Stimulated activated CD4-positive, alpha-beta T cell treated with anti-CD3 and anti-CD28 coated beads, Interleukin-4, amount 100 ng/mL, for 4 hours (primary cell): ENCODE data around the gene ANKRD40.
"Not testable (repeated sequence)": the region's sequence is repeated elsewhere in the genome, so short reads cannot be mapped to it uniquely, and the experiment has no call there.

Experiments
- DNase-seq, 2 experiments: peaks; one replicate each; pipeline ENCODE4 v3.0.0-alpha.2; 2020

Gene ANKRD40

DNA sequence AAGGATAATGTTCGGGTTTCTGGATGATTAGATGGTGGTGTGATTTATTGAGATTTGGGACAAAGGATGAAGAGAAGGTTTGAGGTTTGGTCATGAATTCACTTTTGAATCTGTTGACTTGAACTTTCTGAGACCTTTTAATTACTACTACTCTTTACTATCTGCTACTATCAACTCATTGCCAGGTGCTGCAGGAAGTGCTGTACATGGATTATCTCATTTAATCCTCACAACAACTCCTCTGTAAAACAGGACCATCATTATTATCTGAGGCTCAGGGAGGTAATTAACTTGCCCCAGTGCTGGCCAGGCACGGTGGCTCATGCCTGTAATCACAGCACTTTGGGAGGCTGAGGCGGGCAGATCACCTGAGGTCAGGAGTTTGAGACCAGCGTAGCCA lies 2.9 kb upstream of the ANKRD40 start:
- DNase-seq = no peak

- DNase-seq = no peak
Observed at GRCh38 chr17:50710025-50710424, 2.3 kb upstream of the ANKRD40 start.

DNA sequence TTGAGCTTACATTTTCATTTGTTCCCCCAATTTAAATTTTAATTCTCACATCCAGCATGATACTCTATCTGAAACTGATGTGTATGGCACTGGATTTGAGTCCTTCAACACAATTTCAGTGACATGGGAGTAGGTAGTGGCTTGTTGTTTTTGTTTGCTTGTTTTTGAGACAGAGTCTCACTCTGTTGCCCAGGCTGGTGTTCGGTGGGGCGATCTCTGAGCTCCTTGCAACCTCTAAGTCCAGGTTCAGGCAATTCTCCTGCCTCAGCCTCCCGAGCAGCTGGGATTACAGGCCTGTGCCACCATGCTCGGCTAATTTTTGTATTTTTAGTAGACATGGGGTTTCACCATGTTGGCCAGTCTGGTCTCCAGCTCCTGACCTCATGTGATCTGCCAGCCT lies 1.3 kb upstream of the ANKRD40 start:
- DNase-seq = not testable (repeated sequence)

- DNase-seq = no peak
Observed at GRCh38 chr17:50708050-50709000, 611 bp upstream of the ANKRD40 start.

GRCh38 chr17:50703162-50703561 lies 4.6 kb downstream of the ANKRD40 start:
- DNase-seq = no peak

- no peak for DNase-seq
Observed at GRCh38 chr17:50699410-50699809, 8.3 kb downstream of the ANKRD40 start.

- DNase-seq = no peak
Observed at GRCh38 chr17:50697663-50698272, 9.9 kb downstream of the ANKRD40 start.

DNA sequence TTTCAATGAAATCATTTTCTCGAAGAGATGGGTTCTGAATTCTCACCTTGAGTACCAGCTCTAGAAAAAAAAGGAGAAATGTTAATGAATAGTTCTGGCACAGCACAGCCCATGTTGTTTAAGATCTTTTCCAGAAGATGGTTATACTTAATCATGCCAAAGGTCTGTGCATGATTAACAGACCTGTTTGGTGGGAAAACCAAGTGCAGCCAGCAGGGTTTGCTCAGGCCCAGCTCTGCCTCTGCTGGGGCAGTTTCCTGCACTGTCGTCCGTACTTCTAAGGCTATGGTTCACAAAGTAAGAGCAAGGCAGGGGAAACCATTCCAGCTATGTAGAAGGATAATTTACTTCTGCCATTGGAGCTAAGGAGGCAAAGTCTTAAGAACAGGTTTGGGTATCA lies 10.7 kb downstream of the ANKRD40 start:
- no peak for DNase-seq

DNA sequence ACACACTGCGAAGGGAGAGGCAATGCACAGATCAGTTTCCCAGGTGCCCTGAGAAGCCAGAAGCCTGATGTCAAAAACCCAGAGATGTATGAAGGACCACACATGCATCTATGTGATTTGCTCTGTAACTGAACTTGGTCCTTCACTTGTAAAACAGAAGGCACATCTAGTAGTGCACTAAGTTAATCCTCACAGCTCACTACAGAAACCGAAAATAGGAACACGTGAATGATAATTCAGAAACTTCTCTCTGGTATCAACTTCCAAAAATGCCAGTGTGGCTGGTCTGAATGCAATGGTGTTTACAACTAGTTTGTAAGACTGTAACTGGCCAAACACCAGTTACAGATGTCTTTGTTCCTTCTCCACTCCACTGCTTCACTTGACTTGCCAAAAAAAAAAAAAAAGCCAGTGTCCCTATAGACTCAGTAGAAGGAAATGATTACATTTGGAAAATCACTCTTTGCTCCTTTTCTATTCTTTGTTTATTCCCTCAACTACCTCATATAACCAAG lies 11.3 kb downstream of the ANKRD40 start:
- no peak for DNase-seq

DNA sequence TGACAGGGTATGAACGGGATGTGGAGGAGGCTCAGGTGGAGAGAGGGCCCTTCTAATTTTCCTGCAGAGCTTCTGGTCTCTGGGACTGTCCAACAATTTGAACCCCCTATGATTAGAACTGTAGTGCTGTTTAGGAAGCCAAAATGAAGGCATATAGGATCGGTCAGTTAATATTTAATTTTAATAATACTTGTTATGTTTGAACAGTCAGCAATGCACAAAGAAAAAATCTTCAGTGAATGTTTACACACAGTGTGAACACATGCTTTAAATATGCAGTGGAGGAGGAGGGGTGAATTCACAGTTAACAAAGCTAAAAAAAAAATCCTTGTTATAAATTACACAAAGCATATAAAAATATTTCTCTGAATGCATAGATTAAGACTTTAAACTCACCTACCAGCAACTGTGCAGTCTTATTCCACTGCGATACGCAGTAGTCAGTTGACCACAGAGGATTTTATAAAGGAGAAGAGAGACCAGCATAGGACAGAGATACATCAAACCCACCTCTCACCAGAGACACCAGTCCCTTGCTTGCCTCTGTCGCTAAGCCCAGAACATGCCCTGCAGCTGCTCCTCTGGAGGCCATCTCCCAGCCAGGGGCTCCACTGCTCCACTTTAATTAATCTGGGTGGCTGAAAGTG lies 14.6 kb downstream of the ANKRD40 start:
- DNase-seq = no peak

GRCh38 chr17:50692448-50693035 lies 15.2 kb downstream of the ANKRD40 start:
- no peak for DNase-seq

GRCh38 chr17:50691550-50692447 lies 15.9 kb downstream of the ANKRD40 start:
- DNase-seq = no peak

DNA sequence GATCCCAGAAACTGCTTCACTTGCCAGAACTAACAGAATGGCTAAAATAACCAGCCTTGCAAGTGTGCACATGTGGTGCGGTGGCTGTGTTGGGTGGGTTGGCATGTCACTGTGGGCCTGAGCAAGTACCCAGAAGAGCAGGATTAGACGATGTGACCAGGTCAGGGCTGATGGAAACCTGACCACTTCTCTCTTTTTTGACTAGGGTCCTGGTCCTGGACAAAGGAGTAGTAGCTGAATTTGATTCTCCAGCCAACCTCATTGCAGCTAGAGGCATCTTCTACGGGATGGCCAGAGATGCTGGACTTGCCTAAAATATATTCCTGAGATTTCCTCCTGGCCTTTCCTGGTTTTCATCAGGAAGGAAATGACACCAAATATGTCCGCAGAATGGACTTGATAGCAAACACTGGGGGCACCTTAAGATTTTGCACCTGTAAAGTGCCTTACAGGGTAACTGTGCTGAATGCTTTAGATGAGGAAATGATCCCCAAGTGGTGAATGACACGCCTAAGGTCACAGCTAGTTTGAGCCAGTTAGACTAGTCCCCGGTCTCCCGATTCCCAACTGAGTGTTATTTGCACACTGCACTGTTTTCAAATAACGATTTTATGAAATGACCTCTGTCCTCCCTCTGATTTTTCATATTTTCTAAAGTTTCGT lies 16.7 kb downstream of the ANKRD40 start:
- no peak for DNase-seq

DNA sequence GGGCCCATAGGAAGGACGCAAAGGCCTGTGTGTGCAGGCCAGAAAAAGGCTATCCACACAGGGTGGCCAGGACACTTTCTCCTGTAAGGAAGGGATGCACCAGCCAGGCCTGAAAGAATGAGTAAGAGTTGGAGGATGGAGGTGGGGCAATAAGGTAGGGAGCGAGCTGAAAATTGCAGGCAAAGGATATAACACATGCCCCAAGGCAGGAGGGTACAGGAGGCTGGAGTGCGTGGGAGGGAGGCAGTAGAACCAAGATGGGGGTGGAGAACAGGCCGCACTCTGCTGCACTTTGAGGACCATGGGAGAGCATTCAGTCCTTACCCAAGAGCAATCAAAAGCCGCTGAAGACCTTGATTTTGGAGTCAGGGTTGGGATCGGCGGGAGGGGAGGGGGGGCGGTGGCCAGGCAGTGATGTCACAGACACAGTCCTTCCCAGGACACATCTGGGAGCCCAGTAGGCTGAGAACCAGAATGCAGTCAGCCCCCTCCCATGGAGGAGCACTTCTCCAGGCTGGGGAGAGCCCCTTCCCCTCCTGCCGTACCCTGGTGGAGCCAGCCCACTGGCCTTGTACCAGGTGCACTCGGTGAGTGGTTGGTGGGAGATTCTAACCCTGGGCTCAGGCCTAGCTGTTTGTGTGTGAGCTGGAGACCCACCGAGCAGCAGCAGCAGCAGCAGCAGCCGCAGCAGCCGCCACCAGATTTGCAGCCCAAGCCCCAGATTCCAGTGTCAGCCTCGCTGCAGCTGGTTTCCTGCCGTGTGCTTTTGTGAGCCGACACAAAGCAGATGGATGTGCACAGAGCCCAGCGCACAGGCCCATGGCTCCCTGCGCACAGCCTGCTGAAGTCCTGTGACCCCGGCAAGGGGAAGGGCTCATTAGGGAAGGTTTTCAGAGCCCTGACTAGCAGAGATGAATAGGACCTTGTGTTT lies 17.5 kb downstream of the ANKRD40 start:
- no peak for DNase-seq

DNA sequence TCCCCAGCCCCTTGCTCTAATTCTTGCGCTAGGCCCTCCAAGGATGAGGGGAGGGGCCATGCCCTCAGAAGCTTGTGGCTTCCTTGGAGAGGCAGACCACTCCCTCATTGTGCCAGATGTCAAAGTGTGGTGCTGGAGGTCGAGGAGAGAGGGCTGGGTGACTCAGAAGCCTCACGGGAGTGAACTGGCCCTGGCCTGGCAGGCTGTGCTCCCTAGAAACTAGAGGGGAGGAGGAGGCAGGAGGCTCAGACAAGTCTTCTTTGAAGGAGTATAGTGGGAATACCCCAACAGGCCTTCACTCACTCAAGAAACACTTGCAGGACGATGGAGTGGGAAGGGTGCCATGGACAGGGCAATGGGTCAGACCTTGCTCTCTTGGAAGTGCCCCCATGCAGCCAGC lies 18.5 kb downstream of the ANKRD40 start:
- no peak for DNase-seq

DNA sequence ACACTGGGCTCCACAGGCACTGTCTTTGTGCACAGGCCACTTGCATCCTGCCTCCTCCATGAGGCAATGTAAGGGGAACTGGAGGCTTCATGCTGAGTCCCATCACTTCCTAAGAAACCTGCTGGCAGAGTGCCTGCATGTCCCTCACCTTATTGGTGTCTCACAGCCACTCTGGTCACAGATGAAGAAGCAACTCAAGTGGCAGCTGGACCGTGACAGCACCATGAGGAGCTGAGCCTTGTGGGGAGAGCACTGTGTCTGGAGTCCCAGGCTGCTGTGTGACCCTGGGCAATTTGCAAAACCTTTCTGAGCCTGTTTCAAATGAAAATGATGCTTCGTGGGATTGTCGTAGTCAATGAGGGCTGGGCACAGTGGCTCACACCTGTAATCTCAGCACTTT lies 19.5 kb downstream of the ANKRD40 start:
- DNase-seq = no peak

DNA sequence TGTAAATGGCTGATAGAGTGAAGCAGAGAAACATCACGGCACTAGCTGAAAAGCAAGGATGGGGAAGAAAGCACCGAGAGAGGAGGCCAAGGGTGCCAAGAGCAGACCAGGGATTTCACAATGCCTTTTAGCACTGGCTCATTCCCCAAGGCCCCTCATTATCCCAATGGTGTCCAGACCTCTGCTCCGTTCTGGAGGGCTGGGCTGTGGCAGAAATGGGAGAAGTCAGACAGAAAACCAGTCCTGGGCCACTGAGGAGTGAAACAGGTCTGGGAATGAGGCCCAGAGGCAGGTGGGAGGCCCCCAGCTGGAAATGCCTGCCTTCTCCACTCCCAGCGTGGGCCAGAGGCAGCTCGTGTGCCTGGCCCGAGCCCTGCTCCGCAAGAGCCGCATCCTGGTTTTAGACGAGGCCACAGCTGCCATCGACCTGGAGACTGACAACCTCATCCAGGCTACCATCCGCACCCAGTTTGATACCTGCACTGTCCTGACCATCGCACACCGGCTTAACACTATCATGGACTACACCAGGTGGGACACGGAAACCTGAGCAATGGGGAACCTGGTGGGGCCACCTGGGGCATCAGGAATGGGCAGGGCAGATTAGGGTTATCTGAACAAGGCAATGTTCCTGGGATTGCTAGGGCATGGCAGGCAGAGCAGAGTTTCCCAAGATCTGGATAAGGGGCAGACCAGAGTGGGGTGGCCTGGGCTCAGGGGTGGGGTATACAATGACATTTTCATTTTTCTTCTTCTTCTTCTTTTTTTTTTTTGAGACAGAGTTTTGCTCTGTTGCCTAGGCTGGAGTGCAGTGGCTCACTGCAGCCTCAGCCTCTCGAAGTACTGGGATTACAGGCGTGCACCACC lies 20.3 kb downstream of the ANKRD40 start:
- no peak for DNase-seq

GRCh38 chr17:50686494-50687199 lies 21.1 kb downstream of the ANKRD40 start:
- DNase-seq = no peak
